HepG2 (cell line): ENCODE data around the gene HSD17B2. TPM values are rescaled to one million over a fixed set of nuclear protein-coding genes. Genes with fewer than 3 reads are reported as not detected.

Experiments
- ARNTL ChIP-seq: sonication (generic); formaldehyde crosslinking; IDR thresholded peaks from 2 replicates; pipeline ENCODE4 v1.4.0; 2020; ENCODE audit warnings: mild to moderate bottlenecking, missing genetic modification reagents
- CBX5 ChIP-seq: sonication (generic); formaldehyde crosslinking; IDR thresholded peaks from 2 replicates; pipeline ENCODE4 v1.4.0; 2020; ENCODE audit warnings: missing genetic modification reagents, borderline replicate concordance
- GRHL1 ChIP-seq: sonication (generic); formaldehyde crosslinking; conservative IDR thresholded peaks from 2 replicates; pipeline ENCODE4 v1.8.0; 2022; ENCODE audit warnings: missing genetic modification reagents
- HOXA3 ChIP-seq: sonication (generic); formaldehyde crosslinking; IDR thresholded peaks from 2 replicates; pipeline ENCODE4 v1.5.0; 2020; ENCODE audit warnings: missing genetic modification reagents
- MAFF ChIP-seq: IDR thresholded peaks from 2 replicates; pipeline ENCODE4 v1.6.1; 2011; ENCODE audit warnings: low read depth, low read length, improper control_type of control experiment
- NFIC ChIP-seq: IDR thresholded peaks from 2 replicates; pipeline ENCODE4 v1.6.1; 2012; ENCODE audit warnings: mild to moderate bottlenecking, low read length, inconsistent platforms
- SCMH1 ChIP-seq: sonication (generic); formaldehyde crosslinking; IDR thresholded peaks from 2 replicates; pipeline ENCODE4 v1.9.0; 2021; ENCODE audit warnings: missing genetic modification reagents, mild to moderate bottlenecking, borderline replicate concordance
- STAT6 ChIP-seq: sonication (generic); formaldehyde crosslinking; IDR thresholded peaks from 2 replicates; pipeline ENCODE4 v1.4.0; 2020; ENCODE audit warnings: missing genetic modification reagents, mild to moderate bottlenecking, borderline replicate concordance
- TOE1 ChIP-seq: sonication (generic); formaldehyde crosslinking; IDR thresholded peaks from 2 replicates; pipeline ENCODE4 v1.4.0; 2020; ENCODE audit warnings: mild to moderate bottlenecking, missing genetic modification reagents
- TRIM24 ChIP-seq: sonication (generic); formaldehyde crosslinking; IDR thresholded peaks from 2 replicates; pipeline ENCODE4 v1.8.0; 2022; ENCODE audit warnings: mild to moderate bottlenecking, missing genetic modification reagents
- ZFYVE20 ChIP-seq: sonication (generic); formaldehyde crosslinking; IDR thresholded peaks from 2 replicates; pipeline ENCODE4 v1.8.0; 2023; ENCODE audit warnings: low read depth, mild to moderate bottlenecking, moderate library complexity, missing genetic modification reagents, borderline replicate concordance
- ZNF3 ChIP-seq: IDR thresholded peaks from 2 replicates; pipeline ENCODE4 v1.7.0; 2017; ENCODE audit warnings: inconsistent platforms
- ZNF343 ChIP-seq: sonication (generic); formaldehyde crosslinking; IDR thresholded peaks from 2 replicates; pipeline ENCODE4 v1.4.0; 2020; ENCODE audit warnings: mild to moderate bottlenecking, missing genetic modification reagents
- ZNF660 ChIP-seq: sonication (generic); formaldehyde crosslinking; IDR thresholded peaks from 2 replicates; pipeline ENCODE4 v1.5.1; 2020; ENCODE audit warnings: mild to moderate bottlenecking, low read depth, missing genetic modification reagents, borderline replicate concordance
- ZNF709 ChIP-seq: sonication (generic); formaldehyde crosslinking; IDR thresholded peaks from 2 replicates; pipeline ENCODE4 v1.5.0; 2020; ENCODE audit warnings: mild to moderate bottlenecking, missing genetic modification reagents
- polyA plus RNA-seq, 8 experiments: library from polyadenylated mRNA; depleted of rRNA in 3 of 8; stranded (reverse) in 7 of 8; unstranded in 1 of 8; fragments of >200 nt; fragmentation: Illumina TruSeq in 4 of 8; extraction: Trizol in 4 of 8; gene quantifications; 2 replicates each; pipeline versions ENCODE4 v1.2.1 to v1.2.3, GENCODE V29; 2011 to 2016; ENCODE audit warnings: low read depth in 4 of 8, missing spikeins in 1 of 8, mixed read lengths in 1 of 8; ENCODE audit not compliant: insufficient read depth in 1 of 8
- total RNA-seq, 5 experiments: library from RNA; depleted of rRNA; stranded (reverse); fragments of >200 nt; fragmentation: Illumina TruSeq; extraction: Trizol; gene quantifications; 2 replicates each; pipeline ENCODE4 v1.2.3, GENCODE V29; 2016; ENCODE audit warnings: low read depth in 1 of 5

Gene HSD17B2
- total and polyA plus RNA-seq, 2 of the 13 experiments (the other 11 are each of a cell fraction or from before 2014, with no cell fraction given) = 26.3 to 69.3 TPM

GRCh38 chr16:82083710-82084353, 48.8 kb downstream of the HSD17B2 start (continued):
- TF ChIP-seq GRHL1 (CRISPR knock-in tag) (no peak), ARNTL (no peak), MAFF (no peak), HOXA3 (CRISPR knock-in tag) (no peak), ZFYVE20 (no peak), TRIM24 (no peak), NFIC (no peak), ZNF709 (CRISPR knock-in tag) (no peak), ZNF343 (no peak), SCMH1 (CRISPR knock-in tag) (no peak), ZNF3 (no peak), TOE1 (CRISPR knock-in tag) (no peak), CBX5 (CRISPR knock-in tag) (no peak), STAT6 (CRISPR knock-in tag) (no peak), ZNF660 (CRISPR knock-in tag) (0 out of 2 replicates have a peak, but pooled peaks have one; percentile 62)
